ENCODE measurements around the gene ST8SIA1.

ST8SIA1 gene

GRCh38 chr12:22329621-22330020 lies 4.9 kb downstream of the ST8SIA1 start:
- no peak for DNase-seq

GRCh38 chr12:22325218-22325617 lies 9.3 kb downstream of the ST8SIA1 start:
- DNase-seq, result no peak

- no peak for DNase-seq
Observed at GRCh38 chr12:22322091-22322490, 12.4 kb downstream of the ST8SIA1 start.

- no peak for DNase-seq
Observed at GRCh38 chr12:22321638-22322037, 12.9 kb downstream of the ST8SIA1 start.

- no peak for DNase-seq
Observed at GRCh38 chr12:22321018-22321605, 13.4 kb downstream of the ST8SIA1 start.

- DNase-seq, result no peak
Observed at GRCh38 chr12:22318108-22318737, 16.3 kb downstream of the ST8SIA1 start.

- DNase-seq, result no peak
Observed at GRCh38 chr12:22313963-22314330, 20.6 kb downstream of the ST8SIA1 start.

- DNase-seq, result no peak
Observed at GRCh38 chr12:22313286-22313962, 21.1 kb downstream of the ST8SIA1 start.

- DNase-seq, result no peak
Observed at GRCh38 chr12:22312336-22312735, 22.2 kb downstream of the ST8SIA1 start.

- no peak for DNase-seq
Observed at GRCh38 chr12:22310709-22311108, 23.8 kb downstream of the ST8SIA1 start.

- DNase-seq, result no peak
Observed at GRCh38 chr12:22310275-22310674, 24.2 kb downstream of the ST8SIA1 start.

GRCh38 chr12:22307811-22308210 lies 26.7 kb downstream of the ST8SIA1 start:
- DNase-seq, result no peak

GRCh38 chr12:22306311-22306710 lies 28.2 kb downstream of the ST8SIA1 start:
- no peak for DNase-seq

- DNase-seq, result no peak
Observed at GRCh38 chr12:22304341-22304740, 30.2 kb downstream of the ST8SIA1 start.

- DNase-seq, result no peak
Observed at GRCh38 chr12:22299294-22299912, 35.1 kb downstream of the ST8SIA1 start.

- DNase-seq, result no peak
Observed at GRCh38 chr12:22289250-22289649, 45.3 kb downstream of the ST8SIA1 start.

- peak; percentile 10 for DNase-seq
Observed at GRCh38 chr12:22287776-22288621, 46.5 kb downstream of the ST8SIA1 start.

- no peak for DNase-seq
Observed at GRCh38 chr12:22287101-22287500, 47.4 kb downstream of the ST8SIA1 start.

- no peak for DNase-seq
Observed at GRCh38 chr12:22286569-22286968, 47.9 kb downstream of the ST8SIA1 start.

GRCh38 chr12:22285846-22286245 lies 48.7 kb downstream of the ST8SIA1 start:
- no peak for DNase-seq

- no peak for DNase-seq
Observed at GRCh38 chr12:22284871-22285270, 49.6 kb downstream of the ST8SIA1 start.

- no peak for DNase-seq
Observed at GRCh38 chr12:22283508-22283907, 51.0 kb downstream of the ST8SIA1 start.

- no peak for DNase-seq
Observed at GRCh38 chr12:22283006-22283506, 51.5 kb downstream of the ST8SIA1 start.

Measured in CD4-positive, alpha-beta T cell treated with Interleukin-17A for 1 hour (primary cell).